NCI-H526 treated with DMSO at 0.1 percent for 48 hours (cell line): ENCODE data around the gene KLK12.
A peak's percentile ranks its signal among the peaks of the same experiment; 100 is the strongest.

ENCODE experiments used
- DNase-seq: peaks from one replicate; lab custom pipeline; 2025; lab: John Stamatoyannopoulos, UW

Gene KLK12, protein sequence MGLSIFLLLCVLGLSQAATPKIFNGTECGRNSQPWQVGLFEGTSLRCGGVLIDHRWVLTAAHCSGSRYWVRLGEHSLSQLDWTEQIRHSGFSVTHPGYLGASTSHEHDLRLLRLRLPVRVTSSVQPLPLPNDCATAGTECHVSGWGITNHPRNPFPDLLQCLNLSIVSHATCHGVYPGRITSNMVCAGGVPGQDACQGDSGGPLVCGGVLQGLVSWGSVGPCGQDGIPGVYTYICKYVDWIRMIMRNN

DNA sequence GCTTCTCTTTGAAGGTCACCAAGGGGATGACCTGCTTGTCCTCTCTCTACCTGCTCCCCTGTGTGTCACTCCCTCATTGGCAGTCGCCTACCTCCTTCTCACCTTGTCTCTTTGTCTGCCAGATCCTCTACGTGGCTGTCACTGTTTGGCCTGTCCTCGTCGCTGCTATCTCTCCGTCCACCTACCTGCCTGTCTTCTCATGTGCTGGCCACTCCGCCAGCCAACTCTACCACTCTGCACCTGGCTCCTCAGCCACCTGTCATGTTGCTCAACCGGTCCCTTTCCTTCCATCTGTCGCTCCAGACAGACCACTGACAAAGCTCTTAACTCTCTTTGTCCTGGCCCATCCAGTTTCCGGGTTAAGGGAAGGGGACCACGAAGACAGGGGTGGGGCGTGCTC lies at the start of gene KLK12:
KLK12 (minus strand) TSS at position 299 of the 400 bp plus-strand sequence. CDS start 381 bp downstream, outside the sequence.
- DNase-seq, result no peak

DNA sequence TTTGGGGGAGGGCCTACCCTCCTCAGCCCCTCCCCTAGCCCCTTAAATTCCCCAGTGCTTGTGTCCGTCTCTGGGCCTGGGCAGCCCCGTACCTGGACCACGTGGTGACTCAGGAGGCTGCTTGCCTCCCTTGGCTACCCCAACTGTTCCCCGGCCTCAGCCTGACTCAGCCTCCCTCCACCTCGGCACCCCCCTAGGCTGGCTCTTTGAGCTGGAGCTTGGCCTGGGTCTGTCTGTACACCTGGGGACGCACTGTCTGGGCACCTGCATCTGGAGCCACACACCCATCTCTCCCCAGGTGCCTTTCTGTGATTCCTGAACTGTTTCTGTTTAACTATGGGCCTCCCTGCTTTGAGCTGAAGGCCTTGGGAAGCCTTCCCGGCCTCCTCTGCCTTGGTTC lies 49.7 kb upstream of the KLK12 start:
- no peak for DNase-seq

DNA sequence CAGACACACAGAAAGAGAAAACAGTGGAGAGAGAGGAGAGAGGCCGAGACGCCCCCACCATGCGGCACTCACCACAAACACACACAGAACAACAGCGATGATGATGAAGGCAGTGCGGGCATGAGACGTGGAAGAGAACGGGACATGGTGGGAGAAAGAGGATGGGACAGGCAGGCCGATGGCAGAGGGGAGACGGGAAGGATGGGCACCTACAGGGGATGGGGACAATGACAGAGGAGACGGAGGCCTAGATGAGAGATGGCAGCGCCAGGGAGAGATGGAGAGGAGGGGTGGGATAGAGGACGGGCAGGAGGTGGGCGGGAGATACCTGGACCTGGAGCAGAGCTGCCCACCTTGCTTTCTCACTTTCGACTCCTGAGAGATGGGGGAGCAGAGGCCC lies 49.0 kb upstream of the KLK12 start:
- no peak for DNase-seq

DNA sequence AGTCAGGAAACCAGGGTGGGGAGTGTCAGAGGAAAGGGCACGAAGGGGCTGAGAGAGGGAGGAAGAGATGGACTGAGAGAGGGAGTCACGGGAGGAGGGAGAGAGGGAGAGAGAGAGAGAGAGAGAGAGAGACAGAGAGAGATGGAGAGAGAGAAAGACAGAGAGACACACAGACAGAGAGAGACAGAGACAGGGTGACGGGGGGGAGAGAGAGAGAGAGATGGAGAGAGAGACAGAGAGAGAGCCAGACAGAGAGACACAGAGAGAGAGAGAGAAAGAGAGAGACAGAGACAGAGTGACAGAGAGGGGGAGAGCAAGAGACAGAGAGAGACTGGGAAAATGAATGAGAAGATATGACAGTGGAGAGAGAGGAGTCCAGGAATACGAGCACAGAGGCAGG lies 48.4 kb upstream of the KLK12 start:
- DNase-seq, result no peak

DNA sequence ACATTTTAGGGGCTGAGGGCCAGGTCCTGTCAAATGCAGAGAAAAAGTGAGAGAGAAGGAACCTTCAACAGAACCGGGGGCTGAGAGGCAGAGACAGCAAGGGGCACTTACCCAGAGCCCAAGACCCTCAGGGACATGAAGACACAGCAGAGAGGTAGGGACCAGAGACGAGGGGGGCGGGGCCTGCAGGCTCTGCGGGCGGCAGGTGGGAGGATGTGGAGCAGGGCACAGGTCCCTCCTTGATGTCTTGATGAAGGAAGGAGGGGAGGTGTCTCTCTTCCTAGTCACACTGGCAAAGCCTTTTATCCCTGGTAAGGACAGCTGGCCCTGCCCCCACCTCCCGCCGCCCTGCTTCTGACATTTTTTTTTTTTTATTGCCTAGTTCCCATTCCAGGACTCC lies 47.8 kb upstream of the KLK12 start, which contains the start of gene KLK14:
KLK14 (minus strand) TSS at position 277 of the 400 bp plus-strand sequence; CDS start at position 4, 273 bp downstream.
- no peak for DNase-seq

DNA sequence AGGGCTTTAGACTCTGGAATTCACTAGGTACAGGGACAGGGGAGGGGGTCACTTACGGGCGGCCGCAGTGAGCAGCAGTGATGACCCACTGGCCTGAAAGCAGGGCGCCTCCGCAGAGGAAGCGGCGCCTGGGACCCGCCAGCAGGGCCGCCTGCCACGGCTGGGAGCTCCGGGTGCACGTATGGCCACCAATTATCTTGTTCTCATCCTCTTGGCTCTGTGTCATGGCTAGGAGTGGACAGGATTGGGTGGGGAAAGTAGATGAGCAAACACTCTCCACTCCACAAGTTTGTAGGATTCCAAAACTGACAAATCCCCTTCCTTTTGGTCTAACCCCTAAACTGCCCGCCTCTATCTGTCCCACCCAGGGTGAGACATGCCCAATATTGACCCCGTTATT lies 46.7 kb upstream of the KLK12 start:
- DNase-seq, result no peak

DNA sequence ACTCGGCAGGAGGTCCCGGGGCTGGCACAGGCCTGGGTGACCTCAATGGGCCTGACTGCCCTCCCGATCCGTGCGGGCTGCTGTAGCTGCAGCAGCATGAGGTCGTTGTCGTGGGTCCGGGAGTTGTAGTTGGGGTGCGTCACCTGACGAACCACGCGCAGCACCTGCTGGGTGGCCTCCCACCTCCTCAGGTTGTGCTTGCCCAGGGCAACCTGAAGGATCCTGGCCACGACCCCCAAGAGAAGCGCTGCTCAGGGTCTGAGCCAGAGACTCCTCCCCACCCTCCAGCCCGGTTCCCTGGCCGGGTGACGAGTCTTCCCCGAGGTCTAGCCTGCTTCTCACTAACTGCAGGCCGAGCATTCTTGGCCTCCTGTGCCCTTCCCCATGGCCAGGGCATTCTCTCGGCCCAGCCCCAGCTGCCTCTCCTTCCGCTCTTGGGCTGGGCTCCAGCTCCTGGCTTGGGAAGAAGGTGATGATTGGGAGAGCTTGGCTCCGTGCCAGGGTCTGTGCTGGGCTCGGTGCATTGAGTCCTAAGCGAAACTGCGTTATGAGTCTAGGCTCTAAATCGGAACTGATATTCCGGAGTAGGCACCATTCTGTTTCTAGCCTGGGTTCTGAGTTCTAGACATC lies 44.8 kb upstream of the KLK12 start:
- DNase-seq, result no peak

DNA sequence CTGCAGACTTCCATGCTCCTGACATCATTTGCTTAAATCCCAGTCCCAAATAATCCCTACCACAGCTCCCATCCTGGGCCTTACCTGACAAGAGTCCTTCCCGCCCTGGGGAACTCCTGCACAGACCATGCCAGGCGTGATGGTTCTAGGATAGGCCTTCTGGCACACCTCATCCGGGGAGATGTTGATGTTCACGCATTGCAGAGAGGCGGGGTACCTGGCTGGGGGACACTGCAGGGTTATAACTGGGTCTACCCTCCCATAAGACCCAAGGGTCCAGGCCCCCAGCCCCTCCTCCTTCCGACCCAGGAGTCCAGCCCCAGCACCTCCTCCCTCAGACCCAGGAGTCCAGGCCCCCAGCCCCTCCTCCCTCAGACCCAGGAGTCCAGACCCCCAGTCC lies 43.9 kb upstream of the KLK12 start:
- DNase-seq, result no peak

DNA sequence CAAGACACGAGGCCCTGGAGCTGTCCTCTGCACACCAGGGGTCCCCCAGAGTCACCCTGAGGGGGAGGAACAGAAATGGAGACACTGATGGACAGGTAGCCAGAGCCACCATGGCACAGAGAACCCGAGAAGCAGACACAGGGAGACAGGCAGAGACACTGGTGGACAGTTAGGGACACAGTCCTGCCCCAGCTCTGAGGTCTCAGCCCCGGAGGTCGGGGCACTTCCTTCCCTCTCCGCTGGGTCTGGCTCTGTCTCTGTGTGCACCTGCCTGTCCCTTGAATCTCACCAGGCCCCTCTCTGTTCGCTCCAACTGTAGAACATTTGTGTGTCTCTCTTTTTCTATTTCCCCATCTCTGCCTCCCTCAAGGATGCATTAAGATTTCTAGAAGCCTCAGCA lies 43.3 kb upstream of the KLK12 start:
- DNase-seq, result no peak

DNA sequence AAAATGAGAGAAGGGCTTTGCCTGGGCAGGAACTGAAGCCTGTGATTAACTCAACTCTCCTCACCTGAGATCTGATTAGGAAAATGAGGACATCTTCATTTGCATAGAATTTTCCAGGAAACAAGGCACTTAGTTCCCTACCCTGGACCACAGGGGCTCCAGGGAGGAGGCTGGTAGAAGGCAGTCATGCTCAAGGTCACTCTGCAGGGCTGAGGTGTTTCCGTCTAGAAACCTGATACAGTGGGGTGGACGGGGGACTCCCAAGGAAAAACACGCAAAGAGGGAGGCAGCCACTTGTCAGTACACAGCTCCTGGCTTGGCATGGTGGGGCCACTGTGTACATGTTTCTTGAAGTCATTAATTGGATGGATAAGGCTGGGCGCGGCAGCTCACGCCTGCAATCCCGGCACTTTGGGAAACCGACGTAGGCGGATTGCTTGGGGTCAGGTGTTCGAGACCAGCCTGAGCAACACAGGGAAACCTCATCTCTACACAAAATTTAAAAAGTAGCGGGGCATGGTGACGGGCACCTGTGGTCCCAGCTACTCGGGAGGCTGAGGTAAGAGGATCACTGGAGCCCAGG lies 41.9 kb upstream of the KLK12 start:
- DNase-seq, result peak; percentile 99

DNA sequence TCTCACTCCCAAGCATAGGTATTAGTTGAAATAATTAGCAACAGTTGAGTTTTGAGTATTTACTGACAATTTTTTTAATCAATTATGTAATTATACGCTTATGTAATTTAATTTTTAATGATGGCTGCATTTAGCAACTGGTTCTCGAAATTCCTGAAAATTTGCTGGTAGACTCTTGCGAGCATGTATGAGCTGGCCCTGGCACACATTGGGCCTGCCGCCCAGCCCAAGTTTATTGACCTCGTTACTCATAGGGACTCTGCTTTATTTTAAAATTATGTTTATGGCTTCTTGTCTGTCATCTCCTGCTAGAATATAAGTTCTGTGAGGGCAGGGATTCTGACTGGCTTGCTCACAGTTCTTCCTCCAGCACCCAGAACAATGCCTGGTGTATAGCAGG lies 41.2 kb upstream of the KLK12 start:
- DNase-seq, result no peak

DNA sequence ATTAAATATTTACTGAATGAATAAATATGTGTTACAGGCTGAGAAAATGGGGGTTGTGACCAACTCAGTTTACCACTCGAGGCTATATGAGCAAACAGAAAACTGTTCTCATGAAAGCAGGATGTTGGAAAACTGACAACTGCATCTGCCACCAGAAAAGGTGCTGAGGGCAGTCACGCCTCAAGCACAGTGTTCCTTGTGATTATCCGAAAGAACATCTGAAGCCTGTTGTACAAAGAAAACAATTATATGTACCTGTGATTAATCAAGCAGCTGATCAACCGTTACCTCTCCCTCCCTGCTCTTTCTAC lies 36.2 kb upstream of the KLK12 start:
- no peak for DNase-seq

DNA sequence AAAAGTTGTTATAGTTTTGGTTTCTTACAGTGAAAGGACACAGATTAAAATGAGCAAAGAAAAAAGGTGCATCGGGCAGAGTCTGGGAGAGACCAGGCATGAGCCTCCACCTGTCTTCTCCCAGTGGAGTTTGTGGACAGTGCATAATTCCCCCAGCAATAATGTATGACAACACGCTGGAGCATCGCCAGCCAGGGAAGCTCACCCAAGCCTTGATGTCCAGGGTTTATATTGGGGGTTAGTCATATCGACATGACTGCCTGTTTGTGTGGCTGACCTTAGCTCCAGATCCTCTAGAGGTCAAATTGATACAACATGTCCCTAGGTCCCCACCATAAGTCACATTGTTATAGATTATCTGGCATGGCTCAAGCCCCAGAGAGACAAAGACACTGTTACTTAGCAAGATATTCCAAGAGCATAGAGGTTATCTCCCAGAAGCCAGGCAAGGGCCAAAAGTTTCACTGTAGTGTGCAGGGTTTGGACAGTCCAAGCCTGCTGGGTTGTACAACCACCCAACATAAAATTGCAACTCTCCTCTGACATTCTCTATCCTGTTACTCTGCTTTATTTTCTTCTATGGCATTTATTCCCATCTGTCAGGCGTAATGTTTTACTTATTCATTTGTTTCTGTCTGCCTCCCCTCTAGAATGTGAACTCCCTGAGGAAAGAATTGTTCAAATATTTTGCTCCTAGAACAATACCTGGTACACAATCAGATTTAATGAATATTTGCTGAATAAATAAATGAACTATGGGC lies 35.7 kb upstream of the KLK12 start:
- DNase-seq, result no peak

DNA sequence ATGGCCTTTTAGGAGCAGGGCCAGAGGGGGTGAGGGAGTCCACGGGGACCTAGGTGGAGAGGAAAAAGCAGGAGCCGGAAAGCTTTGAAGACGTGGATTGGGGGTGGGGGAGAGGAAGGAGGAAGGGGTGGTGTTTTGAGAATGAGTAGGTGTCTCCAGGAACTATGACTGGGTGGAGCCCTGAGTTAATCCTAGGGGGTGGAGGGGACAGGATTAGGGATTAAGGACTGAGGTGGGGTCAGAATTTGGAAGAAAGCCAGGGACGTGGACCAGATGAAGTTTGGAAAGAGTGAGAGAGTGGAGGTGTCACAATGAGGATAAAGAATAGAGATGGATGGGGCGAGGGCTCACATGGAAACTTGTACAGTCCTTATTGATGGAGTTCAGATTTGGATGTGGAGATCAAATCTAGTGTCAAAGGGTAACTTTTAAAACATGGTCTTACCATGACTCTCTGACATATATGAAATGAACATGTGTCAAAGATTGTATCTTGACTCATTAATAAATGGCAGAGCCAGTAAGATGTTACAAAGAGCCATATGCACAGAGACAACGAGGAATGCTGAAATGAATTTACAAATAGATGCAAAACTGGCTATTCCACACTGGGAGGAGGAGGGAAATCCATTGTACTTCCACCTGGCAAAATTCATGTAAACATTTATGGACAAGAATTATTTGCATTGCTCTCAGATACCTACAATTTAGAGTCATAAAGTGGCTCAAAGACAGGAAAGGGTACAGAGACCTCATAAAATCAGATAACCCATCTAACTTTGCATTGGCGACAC lies 31.8 kb upstream of the KLK12 start:
- peak; percentile 95 for DNase-seq

DNA sequence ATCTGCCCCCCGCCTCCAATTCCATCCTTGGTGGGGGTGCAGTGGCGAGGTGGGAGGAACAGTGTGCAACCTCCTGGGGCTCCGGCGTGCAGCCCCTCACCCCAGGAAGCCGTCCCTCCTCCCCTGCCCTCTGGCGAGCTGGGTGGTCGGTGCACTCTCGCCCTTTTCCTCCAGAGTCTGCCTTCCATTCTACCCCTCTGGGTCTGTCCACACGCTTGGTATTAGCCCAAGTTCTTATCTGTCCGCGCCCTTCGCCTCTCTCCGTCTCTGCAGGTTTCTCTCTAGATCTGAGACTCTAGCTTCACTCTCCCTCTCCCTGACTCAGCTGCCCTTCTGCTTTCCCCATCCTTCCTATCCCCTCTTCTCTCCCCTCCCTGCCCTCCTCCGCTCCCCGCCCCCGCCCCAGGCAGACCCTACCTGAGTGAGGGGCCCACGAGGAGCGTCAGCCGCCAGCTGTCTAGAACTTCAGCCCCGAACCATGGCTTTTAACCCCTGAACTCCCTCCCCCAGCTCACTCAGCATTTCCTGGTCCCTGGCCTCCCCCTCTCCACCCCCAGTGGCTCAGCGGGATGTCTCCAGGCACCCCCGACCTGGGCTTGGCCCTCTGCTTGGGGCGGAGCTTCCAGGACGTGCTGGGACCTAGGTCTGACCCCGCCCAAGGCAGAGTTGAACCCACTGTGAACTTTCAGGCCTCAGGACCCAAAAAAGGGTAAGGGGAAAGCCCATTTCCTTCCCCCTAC lies 30.6 kb upstream of the KLK12 start:
- DNase-seq, result no peak

DNA sequence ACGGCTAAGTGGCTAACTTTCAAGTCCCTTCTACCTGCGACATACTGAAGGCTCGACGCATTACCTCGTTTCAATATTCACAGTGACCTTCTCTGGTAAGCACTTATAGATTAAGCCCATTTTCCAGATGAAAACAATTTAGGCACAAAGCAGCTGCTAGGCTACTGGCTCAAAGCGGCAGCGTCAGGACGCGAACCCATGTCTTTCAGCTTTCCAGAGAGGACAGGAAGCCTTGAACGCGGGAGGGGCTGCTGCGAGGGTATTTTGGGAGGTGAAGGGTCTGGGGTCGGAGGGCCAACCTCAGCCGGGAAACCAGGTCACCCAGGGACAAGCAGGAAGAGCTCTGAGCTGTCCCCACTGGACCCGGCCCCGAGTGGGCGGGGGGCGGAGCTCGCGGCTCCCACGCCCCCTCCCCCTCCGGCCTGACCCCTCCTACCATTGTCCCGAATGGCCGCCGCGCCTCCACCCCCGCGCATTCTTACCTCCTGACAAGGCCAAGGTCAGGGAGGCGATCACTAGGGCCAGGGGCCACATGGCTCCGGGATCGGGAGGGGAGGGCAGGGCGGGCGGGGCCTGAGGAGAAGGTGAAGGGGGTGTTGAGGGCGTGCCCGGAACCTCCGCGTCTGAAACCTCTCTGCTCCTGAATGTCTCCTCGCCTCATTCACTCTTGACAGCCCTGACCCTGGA lies 29.9 kb upstream of the KLK12 start, which contains the start of gene KLK13:
KLK13 (minus strand) TSS at position 559 of the 687 bp plus-strand sequence; CDS start at position 534, 25 bp downstream.
- no peak for DNase-seq

DNA sequence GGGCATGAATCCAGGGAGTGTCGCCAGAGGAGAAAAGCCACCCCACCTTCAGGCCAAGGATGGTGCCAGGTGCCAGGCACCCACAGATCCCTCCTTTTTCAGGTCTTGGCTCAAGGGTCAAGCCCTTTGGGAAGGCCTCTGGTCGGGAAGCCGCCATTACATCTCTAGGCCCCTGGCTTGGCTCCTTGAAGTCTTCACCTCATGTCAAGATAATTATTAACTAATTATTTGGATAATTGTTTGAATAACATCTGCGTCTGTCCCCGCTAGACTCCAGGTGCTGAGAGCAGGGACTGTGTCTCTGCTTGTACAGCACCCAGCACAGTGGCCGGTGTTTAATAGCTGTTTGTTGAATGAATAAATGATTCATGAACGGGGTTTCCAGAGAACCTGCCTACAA lies 28.9 kb upstream of the KLK12 start:
- no peak for DNase-seq

DNA sequence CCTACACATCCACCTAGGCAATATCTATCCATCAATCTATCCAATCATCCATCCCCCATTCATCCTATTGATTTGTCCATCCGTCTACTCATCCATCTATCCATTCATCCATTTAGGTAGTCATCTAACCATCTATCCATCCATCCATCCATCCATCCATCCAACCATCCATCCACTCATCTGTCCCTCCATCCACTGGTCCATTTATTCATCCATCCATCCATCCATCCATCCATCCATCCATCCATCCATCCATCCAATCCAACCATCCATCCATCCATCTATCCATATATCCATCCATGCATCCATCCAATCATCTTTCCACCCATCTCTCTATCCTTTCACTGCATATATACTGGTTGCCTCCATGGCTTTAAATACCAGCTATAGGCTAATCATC lies 26.2 kb upstream of the KLK12 start:
- no peak for DNase-seq

DNA sequence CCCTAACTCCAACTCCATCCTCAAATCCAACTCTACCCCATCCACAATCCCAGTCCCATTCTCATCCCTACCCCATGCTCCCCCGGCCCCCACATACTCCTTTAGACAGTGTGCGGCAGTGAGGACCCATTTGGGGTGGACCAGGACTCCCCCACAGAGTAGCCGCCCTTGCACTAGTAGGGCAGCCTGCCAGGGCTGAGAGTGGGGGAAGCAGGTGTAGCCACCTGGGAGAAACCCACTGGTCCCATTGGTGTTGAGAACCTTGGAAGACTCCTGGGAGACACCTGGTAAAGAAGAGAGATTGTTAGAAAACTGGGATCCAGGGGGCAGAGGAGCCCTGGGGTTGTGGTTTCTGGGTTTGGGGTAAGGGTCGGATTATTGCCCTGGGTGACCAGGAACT lies 25.5 kb upstream of the KLK12 start:
- no peak for DNase-seq

DNA sequence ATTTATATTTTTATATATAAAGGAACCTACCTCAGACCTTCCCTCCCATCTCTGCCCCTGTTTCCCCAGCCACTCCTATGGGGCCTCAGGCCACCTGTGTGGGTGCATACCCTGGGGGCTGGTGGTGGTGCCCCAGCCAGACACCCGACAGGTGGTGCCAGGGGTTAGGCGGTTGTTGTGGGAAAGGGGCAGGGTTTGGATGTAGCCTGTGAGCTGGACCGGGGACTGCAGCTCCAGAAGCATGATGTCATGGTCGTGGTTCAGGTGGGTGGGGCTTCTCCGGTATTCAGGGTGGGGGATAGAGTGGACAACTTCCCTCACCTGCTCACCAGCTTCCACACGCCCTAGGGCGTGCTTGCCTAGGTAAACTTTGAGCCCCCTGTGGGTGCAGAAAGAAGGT lies 24.9 kb upstream of the KLK12 start:
- no peak for DNase-seq

DNA sequence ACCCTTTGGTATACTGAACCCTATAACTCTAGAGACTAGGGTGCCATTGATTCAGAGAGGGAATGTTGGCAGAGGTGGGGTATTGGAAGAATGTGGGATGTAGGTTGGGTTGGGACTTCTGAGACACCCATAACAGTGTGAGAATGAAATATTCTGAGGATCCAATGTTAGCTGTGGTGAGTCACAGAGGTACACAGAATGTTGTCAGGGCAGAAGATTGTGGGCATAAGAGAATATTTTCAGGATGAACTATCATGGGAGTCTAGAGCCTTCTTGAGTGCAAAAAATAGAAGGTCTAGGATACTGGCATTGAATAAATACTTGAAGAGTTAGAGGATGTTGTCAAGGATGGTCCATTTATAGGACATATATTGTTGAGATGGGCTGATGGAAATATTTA lies 21.1 kb upstream of the KLK12 start:
- DNase-seq, result no peak
